DND-41 (cell line): Measurements from ENCODE around the gene RIBC2.

Experiments used
- EZH2 ChIP-seq: IDR thresholded peaks from 3 replicates; pipeline ENCODE4 v1.6.1; 2012; ENCODE audit warnings: borderline replicate concordance, low read depth, mild to moderate bottlenecking, moderate library complexity, low read length, inconsistent platforms; ENCODE audit not compliant: severe bottlenecking
- TF ChIP-seq, protein P1 (sequence below): IDR thresholded peaks from 2 replicates; pipeline ENCODE4 v1.5.1; 2012; ENCODE audit warnings: borderline replicate concordance, low read length, moderate library complexity, mild to moderate bottlenecking; ENCODE audit not compliant: poor library complexity, severe bottlenecking; ENCODE audit errors: extremely low read depth

- TF ChIP-seq, protein P1, sequence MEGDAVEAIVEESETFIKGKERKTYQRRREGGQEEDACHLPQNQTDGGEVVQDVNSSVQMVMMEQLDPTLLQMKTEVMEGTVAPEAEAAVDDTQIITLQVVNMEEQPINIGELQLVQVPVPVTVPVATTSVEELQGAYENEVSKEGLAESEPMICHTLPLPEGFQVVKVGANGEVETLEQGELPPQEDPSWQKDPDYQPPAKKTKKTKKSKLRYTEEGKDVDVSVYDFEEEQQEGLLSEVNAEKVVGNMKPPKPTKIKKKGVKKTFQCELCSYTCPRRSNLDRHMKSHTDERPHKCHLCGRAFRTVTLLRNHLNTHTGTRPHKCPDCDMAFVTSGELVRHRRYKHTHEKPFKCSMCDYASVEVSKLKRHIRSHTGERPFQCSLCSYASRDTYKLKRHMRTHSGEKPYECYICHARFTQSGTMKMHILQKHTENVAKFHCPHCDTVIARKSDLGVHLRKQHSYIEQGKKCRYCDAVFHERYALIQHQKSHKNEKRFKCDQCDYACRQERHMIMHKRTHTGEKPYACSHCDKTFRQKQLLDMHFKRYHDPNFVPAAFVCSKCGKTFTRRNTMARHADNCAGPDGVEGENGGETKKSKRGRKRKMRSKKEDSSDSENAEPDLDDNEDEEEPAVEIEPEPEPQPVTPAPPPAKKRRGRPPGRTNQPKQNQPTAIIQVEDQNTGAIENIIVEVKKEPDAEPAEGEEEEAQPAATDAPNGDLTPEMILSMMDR: no peak
- TF ChIP-seq EZH2: no peak
These were observed 64.0 kb downstream of the RIBC2 start for GRCh38 chr22:45477366-45478107.
